ENCODE data around the gene DAAM2.

DAAM2 gene

GRCh38 chr6:39791850-39792539 is at the start of gene DAAM2:
DAAM2 (plus strand) TSS chr6:39792376; CDS start chr6:39856303, 63,927 bp downstream.
- DNase-seq, result no peak

DNA sequence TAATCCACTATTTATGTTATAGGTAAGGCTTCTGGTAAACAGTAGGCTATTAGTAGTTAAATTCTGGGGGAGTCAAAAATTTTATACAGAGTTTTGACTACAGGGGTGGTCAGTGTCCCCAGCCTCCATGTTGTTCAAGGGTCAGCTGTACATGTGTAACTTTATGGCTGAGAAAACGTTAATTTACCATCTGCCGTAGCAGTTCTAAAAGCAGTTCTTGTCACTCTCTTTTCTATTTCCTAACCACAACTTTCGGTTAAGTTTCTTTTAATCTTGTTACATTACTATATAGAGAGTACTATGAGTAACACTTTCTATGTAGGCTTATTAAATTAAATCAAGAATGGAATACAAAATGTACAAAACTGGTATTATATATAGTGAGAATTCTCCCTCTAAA is 45.4 kb upstream of the DAAM2 start:
- no peak for DNase-seq

DNA sequence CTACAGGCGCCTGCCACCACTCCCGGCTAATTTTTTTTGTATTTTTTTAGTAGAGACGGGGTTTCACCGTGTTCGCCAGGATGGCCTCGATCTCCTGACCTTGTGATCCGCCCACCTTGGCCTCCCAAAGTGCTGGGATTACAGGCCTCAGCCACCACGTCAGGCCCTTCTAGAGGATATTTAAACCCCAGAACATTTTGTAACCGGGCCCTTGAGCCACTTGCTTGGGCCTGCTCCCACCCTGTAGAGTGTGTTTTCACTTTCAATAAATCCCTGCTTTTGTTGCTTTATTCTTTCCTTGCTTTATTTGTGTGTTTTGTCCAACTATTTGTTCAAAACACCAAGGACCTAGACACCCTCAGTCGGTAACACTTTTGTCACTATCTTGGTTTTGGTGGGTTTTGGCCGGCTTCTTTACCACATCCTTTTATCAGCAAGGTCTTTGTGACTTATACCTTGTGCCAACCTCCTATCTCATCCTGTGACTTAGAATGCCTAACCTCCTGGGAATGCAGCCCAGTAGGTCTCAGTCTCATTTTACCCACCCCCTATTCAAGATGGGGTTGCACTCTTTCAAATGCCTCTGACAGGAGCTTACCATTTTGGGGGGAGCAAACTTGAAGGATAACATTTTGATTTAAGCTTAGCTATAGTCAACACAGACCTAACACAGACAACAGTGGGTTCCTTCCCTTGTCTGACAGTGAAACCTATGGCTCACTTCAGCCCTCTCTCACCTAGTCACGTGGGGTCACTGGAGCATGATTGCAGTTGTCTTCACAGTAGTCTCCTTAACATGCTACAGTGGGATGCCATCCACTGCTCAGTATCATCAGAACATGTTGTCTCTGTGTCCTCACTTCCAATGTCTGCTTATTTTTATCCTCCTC is 39.1 kb upstream of the DAAM2 start:
- DNase-seq, result no peak

GRCh38 chr6:39753725-39754045 is 38.5 kb upstream of the DAAM2 start:
- DNase-seq, result no peak

DNA sequence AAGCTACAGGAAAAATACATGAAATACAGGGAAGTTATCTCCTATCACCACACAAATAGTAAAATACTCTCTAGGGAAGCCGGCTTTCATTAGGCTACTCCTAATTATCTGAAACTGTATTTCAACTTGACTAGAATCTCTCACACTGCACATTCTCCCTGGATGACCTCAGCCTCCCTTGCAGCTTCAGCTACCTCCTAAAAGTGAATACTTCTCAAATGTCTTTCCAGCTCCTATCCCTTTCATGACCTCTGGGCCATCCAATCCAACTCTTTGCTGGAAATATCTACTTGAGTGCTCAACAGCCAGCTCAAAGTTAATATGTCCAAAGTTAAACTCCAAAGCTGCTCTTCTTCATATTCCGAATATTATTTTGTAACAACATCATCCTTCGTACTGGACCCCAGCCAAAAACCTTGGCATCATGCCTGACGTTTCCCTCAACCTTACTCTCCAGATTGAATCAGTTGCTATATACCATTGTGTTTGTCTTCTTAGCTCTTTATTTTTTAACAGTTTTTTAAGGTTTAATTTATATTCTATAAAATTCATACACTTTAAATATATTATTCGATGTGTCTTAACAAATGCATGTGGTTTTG is 37.6 kb upstream of the DAAM2 start:
- no peak for DNase-seq

DNA sequence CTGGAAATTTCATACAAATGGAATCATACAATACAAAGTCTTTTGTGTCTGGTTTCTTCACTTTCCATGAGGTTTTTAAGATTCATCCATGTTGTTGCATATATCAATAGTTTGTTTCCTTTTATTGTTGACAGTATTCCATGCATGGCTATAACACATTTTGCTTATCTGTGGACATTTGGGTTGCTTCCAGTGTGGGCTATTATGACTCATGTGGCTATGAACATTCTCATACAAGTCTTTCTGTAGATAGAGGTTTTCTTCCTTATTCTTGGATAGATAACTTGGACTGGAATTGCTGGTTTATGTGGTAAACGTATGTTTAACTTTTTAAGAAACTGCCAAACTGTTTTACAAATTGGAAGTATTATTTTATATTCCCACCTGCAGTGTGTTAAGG is 36.9 kb upstream of the DAAM2 start:
- no peak for DNase-seq

GRCh38 chr6:39756582-39756981 is 35.6 kb upstream of the DAAM2 start:
- no peak for DNase-seq

DNA sequence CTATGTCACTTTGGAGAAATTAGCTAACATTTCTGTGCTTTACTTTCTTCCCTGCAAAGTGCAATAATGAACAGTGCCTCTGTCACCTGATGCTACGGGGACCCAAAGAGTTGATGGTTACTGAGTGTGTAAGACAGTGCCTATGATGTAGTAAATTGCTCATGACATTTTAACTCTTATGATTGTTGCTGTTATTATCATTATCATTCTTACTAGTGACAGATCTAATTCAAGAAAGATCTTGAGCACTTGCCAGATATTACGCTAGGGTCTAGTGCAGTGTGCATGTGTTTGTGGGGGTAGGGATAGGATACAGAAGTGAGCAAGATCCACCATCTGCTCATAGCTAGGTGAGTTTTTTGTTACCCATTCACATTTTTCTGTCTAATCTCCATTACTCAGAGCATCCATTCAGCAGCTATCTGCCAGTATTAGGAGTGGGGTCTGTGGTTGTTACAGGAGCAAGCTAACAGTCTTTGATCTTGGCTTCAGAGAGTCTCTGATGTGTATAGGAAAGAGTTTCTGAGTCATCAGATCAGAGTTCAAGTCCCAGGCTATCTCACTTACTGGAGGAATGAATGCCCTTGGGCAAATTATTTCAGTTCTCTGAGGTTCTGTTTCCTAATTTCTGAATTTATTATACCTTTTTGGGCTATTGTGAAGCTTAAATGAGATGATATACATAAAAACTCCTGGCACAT is 33.1 kb upstream of the DAAM2 start:
- no peak for DNase-seq

DNA sequence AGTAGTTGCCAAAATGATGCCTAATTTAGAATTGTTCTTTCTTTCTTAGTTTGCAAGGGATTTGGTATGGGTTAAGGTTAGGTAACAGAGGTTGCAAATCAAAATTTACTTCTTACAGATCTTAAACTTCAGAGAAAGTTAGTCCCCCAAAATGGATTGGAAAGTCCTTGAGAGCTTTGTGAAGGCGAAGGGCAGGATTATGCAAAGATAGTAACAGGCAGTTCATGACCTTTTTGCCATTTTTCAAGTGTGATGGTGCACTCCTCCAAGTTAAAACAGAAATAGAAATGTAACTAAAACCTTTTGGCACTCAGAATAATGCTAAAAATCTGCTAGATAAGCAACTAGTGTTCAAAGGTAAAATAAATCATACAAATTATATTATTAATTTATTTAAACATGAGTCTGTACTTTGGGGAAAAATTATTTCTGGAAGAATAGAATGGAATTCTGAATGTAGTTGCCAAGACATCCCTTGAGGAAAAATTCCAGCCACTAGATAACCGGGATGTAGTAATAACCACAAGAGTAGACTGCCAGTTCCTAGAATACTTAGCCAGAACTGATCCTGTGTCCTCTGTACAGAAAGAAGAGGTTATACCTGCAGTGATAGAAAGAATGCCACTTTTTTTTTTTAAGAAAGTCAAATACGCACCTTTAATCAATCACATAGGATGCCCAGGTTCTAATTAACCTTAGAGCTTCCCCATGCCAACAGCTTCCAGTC is 31.8 kb upstream of the DAAM2 start:
- DNase-seq, result no peak

DNA sequence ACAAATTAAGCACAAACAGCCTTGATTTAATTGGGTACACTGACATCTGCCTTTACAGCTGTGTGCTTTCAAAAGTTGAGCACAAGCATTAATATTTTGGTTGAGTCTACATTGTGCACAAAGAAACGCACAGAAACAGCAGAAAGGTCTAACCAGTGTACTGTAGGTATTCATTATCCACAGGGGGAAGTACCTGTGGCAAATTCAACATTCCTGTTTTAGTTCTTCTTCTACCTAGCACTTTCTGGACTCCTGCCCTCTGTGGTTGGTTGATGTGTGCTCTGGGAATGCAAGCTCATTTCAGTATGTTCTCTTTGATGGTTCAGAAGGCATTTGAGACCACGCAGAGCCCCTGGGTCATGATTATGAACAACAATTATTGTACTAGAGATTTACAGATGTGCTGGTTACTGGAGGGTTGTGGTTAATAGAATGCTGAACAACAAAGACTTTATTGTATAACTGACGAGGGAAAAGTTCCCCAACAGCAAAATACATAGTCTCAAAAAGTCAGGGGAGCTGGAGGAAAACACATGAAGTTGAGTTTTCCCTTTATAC is 26.6 kb upstream of the DAAM2 start:
- DNase-seq, result no peak

DNA sequence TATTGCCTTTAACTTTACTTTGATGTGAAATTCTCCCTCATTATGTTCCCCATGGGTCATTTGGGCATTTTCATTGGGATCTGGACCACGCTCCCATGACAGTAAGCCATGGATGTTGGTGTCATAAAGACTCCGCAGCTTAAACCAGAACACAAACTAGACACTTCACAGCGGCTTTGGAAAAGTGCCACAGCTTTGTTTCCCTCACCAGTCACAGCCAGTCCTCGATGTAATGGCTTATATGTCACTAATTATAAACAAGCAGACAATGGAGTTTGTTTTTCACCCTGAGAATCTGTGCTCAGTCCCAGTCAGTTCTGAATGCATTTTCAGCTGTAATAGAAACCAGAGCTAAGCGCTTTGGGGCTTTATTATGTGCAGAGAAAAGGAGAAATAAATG is 23.2 kb upstream of the DAAM2 start:
- no peak for DNase-seq

DNA sequence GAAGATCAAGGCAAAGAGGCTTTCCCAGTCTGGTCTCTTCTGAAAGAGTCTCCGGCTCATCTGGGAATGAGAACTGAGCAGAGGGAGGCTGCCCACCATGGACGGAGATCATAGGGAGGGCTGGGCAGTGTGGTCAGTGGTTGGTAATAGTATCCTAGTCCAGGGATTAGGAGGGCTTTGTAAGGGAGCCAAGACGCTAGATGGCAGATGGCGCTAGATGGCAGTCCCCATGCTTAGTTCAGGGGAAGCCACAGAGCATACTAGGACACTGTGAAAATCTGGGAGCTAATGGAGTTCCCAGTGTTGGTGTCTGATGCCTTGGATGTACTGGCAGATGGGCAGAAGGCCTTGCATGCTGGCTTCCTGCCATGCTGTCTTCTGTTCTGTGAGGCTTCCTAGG is 21.7 kb upstream of the DAAM2 start:
- DNase-seq, result no peak

DNA sequence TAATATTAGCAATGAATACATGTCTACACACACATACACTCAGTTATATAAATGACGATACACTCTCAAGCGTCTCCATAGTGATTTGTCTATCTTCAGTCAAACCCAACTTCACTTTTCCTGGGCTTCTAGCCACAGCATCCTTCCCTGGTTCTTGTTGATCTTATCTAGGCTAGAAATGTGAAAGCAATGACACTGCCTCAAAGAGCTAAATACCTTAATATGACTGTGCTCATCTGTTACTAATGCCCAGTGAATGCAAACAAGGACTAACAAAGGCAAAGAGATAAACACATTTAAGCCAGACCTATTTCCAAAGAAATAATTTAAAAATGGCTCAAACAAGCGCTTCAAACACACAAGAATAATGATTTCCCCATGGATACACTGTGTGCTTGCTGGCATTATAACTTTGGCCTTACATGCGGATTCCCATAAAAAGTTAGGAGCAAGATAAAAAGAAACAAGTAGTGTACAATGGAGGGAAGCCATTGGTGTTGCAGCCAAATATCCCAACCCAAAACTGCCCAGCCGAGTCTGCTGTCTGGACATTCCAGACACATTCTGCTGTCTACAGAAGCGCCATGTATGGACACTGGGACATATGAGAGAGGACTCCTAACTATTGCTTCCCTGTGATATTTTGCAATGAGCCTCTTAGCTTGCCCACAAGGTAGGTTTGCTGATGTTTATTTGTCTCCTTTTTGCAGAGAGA is 19.5 kb upstream of the DAAM2 start:
- DNase-seq, result no peak

DNA sequence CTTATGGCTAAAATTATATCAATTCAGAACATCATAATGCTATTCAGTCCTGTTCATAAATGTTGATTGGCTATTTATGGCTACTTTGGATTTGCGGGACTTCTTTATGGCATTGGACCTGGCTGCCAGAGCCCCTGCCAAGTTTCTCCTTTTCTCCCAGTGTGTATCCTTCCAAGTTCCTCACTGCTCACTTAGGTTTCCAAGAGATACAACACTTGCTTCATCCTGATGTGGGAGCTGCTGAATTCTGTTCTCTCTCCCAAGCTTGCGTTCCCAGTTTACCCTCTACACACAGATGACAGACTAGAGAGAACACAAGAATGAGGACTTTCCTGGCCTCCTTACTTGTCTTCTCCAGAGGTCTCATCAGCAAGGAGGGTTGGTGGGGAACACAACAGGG is 18.4 kb upstream of the DAAM2 start:
- no peak for DNase-seq

GRCh38 chr6:39776581-39776980 is 15.6 kb upstream of the DAAM2 start:
- no peak for DNase-seq

GRCh38 chr6:39777218-39777617 is 15.0 kb upstream of the DAAM2 start:
- no peak for DNase-seq

DNA sequence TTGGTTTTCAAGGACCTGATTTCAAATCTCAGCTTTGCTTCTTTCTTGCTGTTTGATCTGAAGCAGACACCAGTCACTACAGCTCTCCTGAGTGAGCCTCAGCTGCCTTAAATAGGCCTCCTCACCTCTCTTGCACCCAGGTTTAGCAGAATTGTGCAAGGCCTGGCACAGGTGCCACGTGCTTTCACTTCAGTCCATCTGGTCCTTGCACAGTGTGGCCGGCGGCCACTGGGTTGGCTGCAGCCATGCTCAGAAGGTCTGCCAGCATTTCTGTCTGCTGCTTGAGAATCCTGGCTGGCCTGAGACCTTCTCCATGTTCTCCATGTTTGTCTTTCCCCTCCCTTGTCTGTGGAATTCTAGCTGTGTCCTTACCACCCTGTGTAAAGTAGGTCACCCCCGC is 14.5 kb upstream of the DAAM2 start:
- no peak for DNase-seq

DNA sequence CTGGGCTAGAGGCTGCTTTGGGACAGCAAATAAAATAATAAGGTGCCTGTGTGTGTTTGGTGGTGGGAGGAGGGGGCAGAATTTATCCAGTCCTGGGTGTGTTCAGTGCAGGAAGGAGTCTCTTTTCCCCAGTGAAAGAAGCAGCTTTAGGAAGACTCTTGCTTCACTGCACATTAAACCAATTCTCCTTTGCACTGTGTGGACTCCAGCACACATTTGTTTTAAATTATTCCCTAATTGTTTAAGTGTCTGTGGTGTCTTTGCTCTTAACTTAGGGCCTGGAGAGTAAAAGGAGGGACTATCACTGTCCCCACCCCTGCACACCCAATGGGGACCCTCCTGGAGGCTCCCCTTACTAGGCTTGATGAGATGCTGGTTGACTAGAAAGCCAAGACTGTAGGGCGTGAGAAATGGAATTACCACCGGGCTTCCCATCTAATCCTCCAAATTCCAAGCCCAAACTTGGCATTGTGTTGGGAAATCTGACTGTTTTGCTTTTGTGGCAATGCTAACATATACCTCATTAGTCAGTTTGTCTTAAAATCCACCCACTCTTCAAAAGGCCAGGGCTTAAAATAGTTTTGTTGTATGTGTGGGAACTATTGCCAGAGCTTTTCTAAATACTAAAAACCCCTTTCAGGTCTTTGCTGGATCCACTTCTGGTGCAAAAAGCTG is 13.5 kb upstream of the DAAM2 start:
- DNase-seq, result no peak

DNA sequence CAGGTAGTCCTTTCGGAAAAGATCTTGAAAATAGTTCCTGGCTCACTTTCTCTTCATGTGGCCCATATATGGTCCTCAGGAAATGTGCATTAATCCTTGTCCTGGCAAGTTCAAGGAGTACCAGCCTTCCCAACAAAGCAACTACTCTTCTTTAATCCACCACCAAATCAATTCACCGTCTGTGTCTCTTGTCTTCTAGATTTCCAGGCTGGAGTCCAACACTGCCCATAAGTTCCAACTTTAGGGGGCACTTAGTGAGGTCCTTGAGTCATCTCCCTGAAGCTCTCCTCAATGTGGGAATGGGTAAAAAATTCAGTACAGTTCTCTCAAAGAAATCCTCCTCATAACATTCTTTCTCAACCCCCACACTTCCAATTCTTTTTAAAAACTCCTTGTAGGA is 6.9 kb upstream of the DAAM2 start:
- DNase-seq, result no peak

DNA sequence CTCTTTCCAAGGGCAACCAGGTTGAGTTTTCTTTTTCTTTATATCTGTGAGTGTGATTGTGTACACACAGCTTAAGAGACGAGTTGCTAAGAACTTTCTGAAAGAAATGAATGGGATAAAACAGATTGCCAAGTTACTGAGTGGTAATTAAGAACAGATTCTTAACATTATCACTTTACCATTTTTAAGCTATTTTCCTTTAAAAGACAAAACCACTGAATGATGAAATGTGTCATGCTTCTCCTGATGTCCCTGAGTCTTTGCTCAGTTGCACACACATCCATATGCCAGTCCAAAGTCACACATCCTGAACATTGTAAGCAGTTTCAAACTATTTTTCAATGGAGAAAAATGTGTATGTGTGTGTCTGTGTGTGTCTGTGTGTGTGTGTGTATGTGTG is 5.5 kb upstream of the DAAM2 start:
- DNase-seq, result no peak

DNA sequence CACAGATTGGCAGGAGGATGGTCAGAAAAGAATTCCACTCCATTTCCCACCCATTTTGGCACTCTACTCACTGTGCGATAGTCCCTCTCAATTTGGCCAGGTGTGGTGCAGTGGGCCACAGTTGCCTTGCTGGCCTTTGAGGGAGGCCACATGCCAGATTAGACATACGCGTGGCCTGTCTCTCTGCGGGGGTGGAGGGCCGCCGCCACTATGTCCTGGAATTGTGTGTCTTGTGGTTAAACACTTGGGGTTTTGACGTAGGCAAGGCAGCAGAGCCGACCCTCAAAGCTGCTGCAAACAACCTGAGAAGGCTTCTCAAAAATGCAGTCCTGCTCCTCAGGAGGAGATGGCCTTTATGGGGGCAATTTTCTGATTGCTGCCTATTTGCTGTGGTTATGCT is 4.9 kb upstream of the DAAM2 start:
- no peak for DNase-seq
